ENCODE data around the gene SLC29A3.

DNA sequence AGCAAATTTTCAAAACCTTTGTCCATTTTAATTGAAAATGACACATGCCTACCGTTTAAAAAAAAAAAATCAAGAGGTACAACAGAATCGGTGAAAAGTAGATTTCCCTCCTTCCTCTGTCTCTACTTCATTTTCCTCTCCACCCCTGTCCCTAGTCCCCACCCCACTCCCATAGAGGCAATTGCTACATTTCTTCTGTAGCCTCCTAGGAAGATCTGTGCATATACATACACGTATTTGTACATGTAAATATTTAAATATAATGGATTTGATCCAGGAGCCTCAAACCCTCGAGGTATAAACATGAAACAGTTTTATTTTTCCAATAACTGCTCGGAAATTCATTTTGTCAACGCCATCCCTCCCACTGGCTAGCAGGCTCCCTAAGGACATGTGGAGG, 14.1 kb upstream of the SLC29A3 start:
- TF ChIP-seq YY1 (IDR thresholded peaks at IDR 0.05; ENCODE audit: insufficient read depth, insufficient read length) (no peak), ZNF274 (IDR thresholded peaks at IDR 0.05; ENCODE audit: low read depth, low read length) (no peak), SUZ12 (IDR thresholded peaks at IDR 0.05; ENCODE audit: extremely low read depth, insufficient read depth, insufficient read length) (no peak)
